ENCODE data around the gene FOXL2. TPM values are rescaled to one million over a fixed set of nuclear protein-coding genes. Genes with fewer than 3 reads are reported as not detected.
A peak's percentile ranks its signal among the peaks of the same experiment; 100 is the strongest.

Gene FOXL2
- total and polyA plus RNA-seq, 2 of the 13 experiments (the other 11 are each of a cell fraction or from before 2014, with no cell fraction given): not detected

DNA sequence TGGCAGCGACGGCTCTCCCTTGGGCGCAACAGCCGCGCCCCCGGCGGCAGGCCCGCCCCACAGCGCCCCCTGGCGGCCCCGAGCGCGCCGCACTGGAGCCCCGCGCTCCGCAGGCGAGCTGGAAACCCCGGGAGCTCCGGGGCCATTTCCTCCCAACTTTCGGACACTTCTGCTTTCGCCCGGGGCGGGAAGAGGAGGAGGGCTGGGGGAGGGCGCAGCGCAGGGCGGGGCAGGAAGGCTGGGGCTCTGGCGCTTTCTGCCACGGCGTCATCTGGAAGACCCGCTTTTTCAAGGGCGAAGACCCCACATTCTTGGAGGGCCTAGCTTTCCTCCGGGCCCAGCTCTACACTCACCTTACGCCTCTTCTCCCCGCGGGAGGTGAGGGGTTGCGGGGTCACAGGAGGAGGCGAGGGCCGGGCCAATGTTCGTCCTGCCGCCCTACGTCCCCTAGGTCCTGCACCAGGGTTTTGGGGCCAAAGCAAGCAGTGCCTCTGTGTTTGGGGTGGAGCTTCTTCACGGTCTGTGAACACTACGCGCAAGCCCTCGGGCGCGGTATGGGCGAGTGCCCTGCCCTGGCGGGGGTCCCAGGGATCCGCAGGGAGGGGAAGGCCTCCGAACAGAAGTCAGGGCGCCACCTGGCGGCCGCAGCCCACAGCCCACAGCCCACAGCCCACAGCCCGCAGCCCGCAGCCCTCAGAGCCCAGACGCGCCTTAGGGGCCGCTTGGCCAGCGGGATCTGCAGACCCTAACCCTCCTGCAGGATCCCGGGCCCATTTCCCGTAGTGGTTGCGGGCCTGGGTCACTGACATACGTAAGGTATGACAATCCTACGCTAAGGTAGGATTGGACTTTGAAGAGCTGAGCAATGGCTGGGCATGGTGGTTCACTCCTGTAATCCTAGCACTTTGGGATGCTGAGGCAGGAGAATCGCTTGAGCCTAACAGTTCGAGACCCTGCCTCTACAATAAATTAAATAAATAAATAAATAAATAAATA lies 31.1 kb downstream of the FOXL2 start (continued):
- TF ChIP-seq, protein P1, sequence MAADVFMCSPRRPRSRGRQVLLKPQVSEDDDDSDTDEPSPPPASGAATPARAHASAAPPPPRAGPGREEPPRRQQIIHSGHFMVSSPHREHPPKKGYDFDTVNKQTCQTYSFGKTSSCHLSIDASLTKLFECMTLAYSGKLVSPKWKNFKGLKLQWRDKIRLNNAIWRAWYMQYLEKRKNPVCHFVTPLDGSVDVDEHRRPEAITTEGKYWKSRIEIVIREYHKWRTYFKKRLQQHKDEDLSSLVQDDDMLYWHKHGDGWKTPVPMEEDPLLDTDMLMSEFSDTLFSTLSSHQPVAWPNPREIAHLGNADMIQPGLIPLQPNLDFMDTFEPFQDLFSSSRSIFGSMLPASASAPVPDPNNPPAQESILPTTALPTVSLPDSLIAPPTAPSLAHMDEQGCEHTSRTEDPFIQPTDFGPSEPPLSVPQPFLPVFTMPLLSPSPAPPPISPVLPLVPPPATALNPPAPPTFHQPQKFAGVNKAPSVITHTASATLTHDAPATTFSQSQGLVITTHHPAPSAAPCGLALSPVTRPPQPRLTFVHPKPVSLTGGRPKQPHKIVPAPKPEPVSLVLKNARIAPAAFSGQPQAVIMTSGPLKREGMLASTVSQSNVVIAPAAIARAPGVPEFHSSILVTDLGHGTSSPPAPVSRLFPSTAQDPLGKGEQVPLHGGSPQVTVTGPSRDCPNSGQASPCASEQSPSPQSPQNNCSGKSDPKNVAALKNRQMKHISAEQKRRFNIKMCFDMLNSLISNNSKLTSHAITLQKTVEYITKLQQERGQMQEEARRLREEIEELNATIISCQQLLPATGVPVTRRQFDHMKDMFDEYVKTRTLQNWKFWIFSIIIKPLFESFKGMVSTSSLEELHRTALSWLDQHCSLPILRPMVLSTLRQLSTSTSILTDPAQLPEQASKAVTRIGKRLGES (CRISPR knock-in tag; IDR thresholded peaks at IDR 0.05; ENCODE audit: borderline replicate concordance): no peak
- TF ChIP-seq SOX6 (IDR thresholded peaks at IDR 0.05) (no peak), SOX6 (CRISPR knock-in tag; IDR thresholded peaks at IDR 0.05) (peak; percentile 37; the same call in 1 of the 2 replicates), EZH2 (conservative IDR thresholded peaks at IDR 0.05; ENCODE audit: low read depth, low read length) (no peak), ZNF788 (CRISPR knock-in tag; IDR thresholded peaks at IDR 0.05; ENCODE audit: borderline replicate concordance) (peak; percentile 75), MED8 (CRISPR knock-in tag; IDR thresholded peaks at IDR 0.05; ENCODE audit: insufficient replicate concordance) (no peak), MEF2D (CRISPR knock-in tag; IDR thresholded peaks at IDR 0.05) (peak; percentile 41; the same call in 1 of the 2 replicates), ETV6 (CRISPR knock-in tag; conservative IDR thresholded peaks at IDR 0.05) (no peak), SATB2 (CRISPR knock-in tag; IDR thresholded peaks at IDR 0.05) (no peak), NFE2L2 (IDR thresholded peaks at IDR 0.05; ENCODE audit: low read length) (no peak), RARG (CRISPR knock-in tag; IDR thresholded peaks at IDR 0.05; ENCODE audit: low read depth) (no peak), ZNF207 (IDR thresholded peaks at IDR 0.05; ENCODE audit: borderline replicate concordance) (no peak), RFX1 (IDR thresholded peaks at IDR 0.05) (no peak), ZNF747 (CRISPR knock-in tag; IDR thresholded peaks at IDR 0.05; ENCODE audit: borderline replicate concordance) (peak; percentile 49; the same call in 1 of the 2 replicates)
- TF ChIP-seq, protein P2, sequence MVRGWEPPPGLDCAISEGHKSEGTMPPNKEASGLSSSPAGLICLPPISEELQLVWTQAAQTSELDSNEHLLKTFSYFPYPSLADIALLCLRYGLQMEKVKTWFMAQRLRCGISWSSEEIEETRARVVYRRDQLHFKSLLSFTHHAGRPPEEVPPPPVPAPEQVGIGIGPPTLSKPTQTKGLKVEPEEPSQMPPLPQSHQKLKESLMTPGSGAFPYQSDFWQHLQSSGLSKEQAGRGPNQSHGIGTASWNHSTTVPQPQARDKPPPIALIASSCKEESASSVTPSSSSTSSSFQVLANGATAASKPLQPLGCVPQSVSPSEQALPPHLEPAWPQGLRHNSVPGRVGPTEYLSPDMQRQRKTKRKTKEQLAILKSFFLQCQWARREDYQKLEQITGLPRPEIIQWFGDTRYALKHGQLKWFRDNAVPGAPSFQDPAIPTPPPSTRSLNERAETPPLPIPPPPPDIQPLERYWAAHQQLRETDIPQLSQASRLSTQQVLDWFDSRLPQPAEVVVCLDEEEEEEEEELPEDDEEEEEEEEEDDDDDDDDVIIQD (CRISPR knock-in tag; IDR thresholded peaks at IDR 0.05; ENCODE audit: low read depth): no peak
- TF ChIP-seq, protein P3, sequence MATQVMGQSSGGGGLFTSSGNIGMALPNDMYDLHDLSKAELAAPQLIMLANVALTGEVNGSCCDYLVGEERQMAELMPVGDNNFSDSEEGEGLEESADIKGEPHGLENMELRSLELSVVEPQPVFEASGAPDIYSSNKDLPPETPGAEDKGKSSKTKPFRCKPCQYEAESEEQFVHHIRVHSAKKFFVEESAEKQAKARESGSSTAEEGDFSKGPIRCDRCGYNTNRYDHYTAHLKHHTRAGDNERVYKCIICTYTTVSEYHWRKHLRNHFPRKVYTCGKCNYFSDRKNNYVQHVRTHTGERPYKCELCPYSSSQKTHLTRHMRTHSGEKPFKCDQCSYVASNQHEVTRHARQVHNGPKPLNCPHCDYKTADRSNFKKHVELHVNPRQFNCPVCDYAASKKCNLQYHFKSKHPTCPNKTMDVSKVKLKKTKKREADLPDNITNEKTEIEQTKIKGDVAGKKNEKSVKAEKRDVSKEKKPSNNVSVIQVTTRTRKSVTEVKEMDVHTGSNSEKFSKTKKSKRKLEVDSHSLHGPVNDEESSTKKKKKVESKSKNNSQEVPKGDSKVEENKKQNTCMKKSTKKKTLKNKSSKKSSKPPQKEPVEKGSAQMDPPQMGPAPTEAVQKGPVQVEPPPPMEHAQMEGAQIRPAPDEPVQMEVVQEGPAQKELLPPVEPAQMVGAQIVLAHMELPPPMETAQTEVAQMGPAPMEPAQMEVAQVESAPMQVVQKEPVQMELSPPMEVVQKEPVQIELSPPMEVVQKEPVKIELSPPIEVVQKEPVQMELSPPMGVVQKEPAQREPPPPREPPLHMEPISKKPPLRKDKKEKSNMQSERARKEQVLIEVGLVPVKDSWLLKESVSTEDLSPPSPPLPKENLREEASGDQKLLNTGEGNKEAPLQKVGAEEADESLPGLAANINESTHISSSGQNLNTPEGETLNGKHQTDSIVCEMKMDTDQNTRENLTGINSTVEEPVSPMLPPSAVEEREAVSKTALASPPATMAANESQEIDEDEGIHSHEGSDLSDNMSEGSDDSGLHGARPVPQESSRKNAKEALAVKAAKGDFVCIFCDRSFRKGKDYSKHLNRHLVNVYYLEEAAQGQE (IDR thresholded peaks at IDR 0.05; ENCODE audit: borderline replicate concordance in 1 of 2, low read depth in 1 of 2, low read length in 2 of 2): no peak
- TF ChIP-seq, protein P4, sequence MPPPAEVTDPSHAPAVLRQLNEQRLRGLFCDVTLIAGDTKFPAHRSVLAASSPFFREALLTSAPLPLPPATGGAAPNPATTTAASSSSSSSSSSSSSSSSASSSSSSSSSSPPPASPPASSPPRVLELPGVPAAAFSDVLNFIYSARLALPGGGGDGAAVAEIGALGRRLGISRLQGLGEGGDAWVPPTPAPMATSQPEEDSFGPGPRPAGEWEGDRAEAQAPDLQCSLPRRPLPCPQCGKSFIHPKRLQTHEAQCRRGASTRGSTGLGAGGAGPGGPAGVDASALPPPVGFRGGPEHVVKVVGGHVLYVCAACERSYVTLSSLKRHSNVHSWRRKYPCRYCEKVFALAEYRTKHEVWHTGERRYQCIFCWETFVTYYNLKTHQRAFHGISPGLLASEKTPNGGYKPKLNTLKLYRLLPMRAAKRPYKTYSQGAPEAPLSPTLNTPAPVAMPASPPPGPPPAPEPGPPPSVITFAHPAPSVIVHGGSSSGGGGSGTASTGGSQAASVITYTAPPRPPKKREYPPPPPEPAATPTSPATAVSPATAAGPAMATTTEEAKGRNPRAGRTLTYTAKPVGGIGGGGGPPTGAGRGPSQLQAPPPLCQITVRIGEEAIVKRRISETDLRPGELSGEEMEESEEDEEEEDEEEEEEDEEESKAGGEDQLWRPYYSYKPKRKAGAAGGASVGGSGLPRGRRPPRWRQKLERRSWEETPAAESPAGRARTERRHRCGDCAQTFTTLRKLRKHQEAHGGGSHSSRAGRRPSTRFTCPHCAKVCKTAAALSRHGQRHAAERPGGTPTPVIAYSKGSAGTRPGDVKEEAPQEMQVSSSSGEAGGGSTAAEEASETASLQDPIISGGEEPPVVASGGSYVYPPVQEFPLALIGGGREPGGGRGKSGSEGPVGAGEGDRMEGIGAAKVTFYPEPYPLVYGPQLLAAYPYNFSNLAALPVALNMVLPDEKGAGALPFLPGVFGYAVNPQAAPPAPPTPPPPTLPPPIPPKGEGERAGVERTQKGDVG (CRISPR knock-in tag; IDR thresholded peaks at IDR 0.05; ENCODE audit: borderline replicate concordance): no peak
